Frontal cortex (tissue), 4 donors: ENCODE measurements around the gene SMOC2. TPM values are rescaled to one million over a fixed set of nuclear protein-coding genes. Genes with fewer than 3 reads are reported as not detected.

Experiments
- DNase-seq, 2 donors: peaks; one replicate each; pipeline ENCODE4 v3.0.0; 2012; ENCODE audit warnings: low spot score in 2 of 2
- FAIRE-seq: peaks from 2 replicates; lab custom pipeline; 2012; peaks lifted over from hg19 to GRCh38; lab: Jason Lieb, UNC
- total RNA-seq: library from RNA; depleted of rRNA; stranded (reverse); fragments of >200 nt; gene quantifications from one replicate; pipeline ENCODE4 v1.2.3, GENCODE V29; 2014
- donor health status: control.
- donor health status: control.
- donor health status: control.

Gene SMOC2
- total RNA-seq, 1 donor from 2014 or later, result 4.9 TPM

GRCh38 chr6:168473197-168473596 is 32.2 kb downstream of the SMOC2 start:
- no peak for FAIRE-seq
- DNase-seq, result no peak

- FAIRE-seq, result no peak
- no peak for DNase-seq
Observed at GRCh38 chr6:168475188-168476013, 34.4 kb downstream of the SMOC2 start.

GRCh38 chr6:168479421-168479820 is 38.4 kb downstream of the SMOC2 start:
- FAIRE-seq, result no peak
- no peak for DNase-seq

- DNase-seq (no peak), FAIRE-seq (no peak)
Observed at GRCh38 chr6:168480481-168480880, 39.5 kb downstream of the SMOC2 start.

- FAIRE-seq (no peak), DNase-seq (no peak)
Observed at GRCh38 chr6:168485818-168486217, 44.8 kb downstream of the SMOC2 start.

GRCh38 chr6:168490757-168491156 is 49.8 kb downstream of the SMOC2 start:
- DNase-seq (no peak), FAIRE-seq (no peak)

GRCh38 chr6:168493976-168494375 is 53.0 kb downstream of the SMOC2 start:
- DNase-seq (no peak), FAIRE-seq (no peak)

- DNase-seq (no peak), FAIRE-seq (no peak)
Observed at GRCh38 chr6:168494726-168495125, 53.7 kb downstream of the SMOC2 start.

- FAIRE-seq (no peak), DNase-seq (no peak)
Observed at GRCh38 chr6:168495133-168495532, 54.1 kb downstream of the SMOC2 start.

- DNase-seq (no peak), FAIRE-seq (no peak)
Observed at GRCh38 chr6:168495636-168496035, 54.7 kb downstream of the SMOC2 start.

- FAIRE-seq (no peak), DNase-seq (no peak)
Observed at GRCh38 chr6:168496139-168496996, 55.4 kb downstream of the SMOC2 start.

- DNase-seq, result no peak
- FAIRE-seq, result no peak
Observed at GRCh38 chr6:168496997-168497331, 56.0 kb downstream of the SMOC2 start.

GRCh38 chr6:168497381-168497780 is 56.4 kb downstream of the SMOC2 start:
- no peak for DNase-seq
- FAIRE-seq, result no peak

- no peak for FAIRE-seq
- DNase-seq, result no peak
Observed at GRCh38 chr6:168498161-168498843, 57.3 kb downstream of the SMOC2 start.

GRCh38 chr6:168499045-168499650 is 58.2 kb downstream of the SMOC2 start:
- DNase-seq, result no peak
- FAIRE-seq, result no peak

- DNase-seq (no peak), FAIRE-seq (no peak)
Observed at GRCh38 chr6:168500519-168500918, 59.5 kb downstream of the SMOC2 start.

GRCh38 chr6:168501561-168501960 is 60.6 kb downstream of the SMOC2 start:
- DNase-seq (no peak), FAIRE-seq (no peak)

GRCh38 chr6:168504366-168504765 is 63.4 kb downstream of the SMOC2 start:
- no peak for FAIRE-seq
- no peak for DNase-seq

GRCh38 chr6:168506460-168506859 is 65.5 kb downstream of the SMOC2 start:
- DNase-seq (no peak), FAIRE-seq (no peak)

- no peak for FAIRE-seq
- no peak for DNase-seq
Observed at GRCh38 chr6:168507297-168507696, 66.3 kb downstream of the SMOC2 start.
